SK-N-MC (cell line): ENCODE data around the gene COL27A1.

Experiments used
- DNase-seq: peaks from one replicate; pipeline ENCODE4 v3.0.0-alpha.2; 2011; ENCODE audit warnings: low read depth, low spot score
- H3K27ac ChIP-seq: fragments of 200-600 bp; sonication (generic); 2 replicates; pipeline ENCODE4 v1.5.1; 2016; ENCODE audit warnings: mixed run types
- H3K36me3 ChIP-seq: fragments of 200-600 bp; sonication (generic); 2 replicates; pipeline ENCODE4 v1.6.1; 2017; ENCODE audit warnings: antibody characterized with exemption, low read length, mixed read lengths; ENCODE audit not compliant: insufficient read depth
- H3K4me3 ChIP-seq: fragments of 200-600 bp; sonication (generic); 2 replicates; pipeline ENCODE4 v1.5.1; 2016
- H3K9ac ChIP-seq: fragments of 200-600 bp; sonication (generic); 2 replicates; pipeline ENCODE4 v1.8.0; 2017; ENCODE audit warnings: mixed run types, mixed read lengths; ENCODE audit not compliant: insufficient read length
- H3K9me3 ChIP-seq: fragments of 200-600 bp; sonication (generic); 2 replicates; pipeline ENCODE4 v1.6.1; 2017; ENCODE audit warnings: low read depth, mild to moderate bottlenecking, antibody characterized with exemption, low read length, moderate library complexity, mixed read lengths
- EZH2 ChIP-seq: fragments of 200-600 bp; sonication (generic); IDR thresholded peaks from one replicate; pipeline ENCODE4 v1.6.1; 2017; ENCODE audit warnings: antibody characterized with exemption
- FOXP2 ChIP-seq: optimal IDR thresholded peaks from 2 replicates; pipeline ENCODE3; 2011; ENCODE audit warnings: mild to moderate bottlenecking, moderate library complexity; ENCODE audit not compliant: insufficient read depth; ENCODE audit errors: extremely low read length, control extremely low read depth
- POLR2AphosphoS5 ChIP-seq: IDR thresholded peaks from 2 replicates; pipeline ENCODE4 v1.6.1; 2012; ENCODE audit warnings: mild to moderate bottlenecking, low read depth, low read length, borderline replicate concordance

The COL27A1 gene

DNA sequence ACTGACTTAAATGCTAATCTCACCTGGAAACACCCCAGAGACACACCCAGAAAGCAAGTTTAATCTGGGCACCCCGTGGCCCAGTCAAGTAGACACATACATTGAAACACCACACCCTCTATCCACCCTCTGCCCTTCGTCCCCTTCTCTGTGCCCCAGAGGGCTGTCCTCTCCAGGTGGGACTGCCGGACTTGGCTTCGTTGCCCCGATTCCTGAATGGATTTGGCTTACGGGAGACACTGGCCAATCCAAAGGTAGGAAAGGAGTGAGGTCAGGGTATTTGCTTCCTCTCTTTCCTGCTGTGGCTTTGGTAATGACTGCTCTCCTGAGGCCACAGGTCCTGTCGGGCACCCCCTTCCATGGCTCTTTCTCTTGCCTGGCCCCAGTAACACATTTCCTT, 25.2 kb upstream of the COL27A1 start:
- H3K9ac ChIP-seq, result no peak overlapping the region
- H3K4me3 ChIP-seq, result no peak overlapping the region
- H3K27ac ChIP-seq, result no peak overlapping the region
- H3K9me3 ChIP-seq, result no peaks in the 10 kb centered on the region
- DNase-seq, result no peak
- TF ChIP-seq EZH2, result no peak
- TF ChIP-seq FOXP2, result no peak
- no peak for TF ChIP-seq POLR2AphosphoS5
- no peaks in the 10 kb centered on the region for H3K36me3 ChIP-seq

DNA sequence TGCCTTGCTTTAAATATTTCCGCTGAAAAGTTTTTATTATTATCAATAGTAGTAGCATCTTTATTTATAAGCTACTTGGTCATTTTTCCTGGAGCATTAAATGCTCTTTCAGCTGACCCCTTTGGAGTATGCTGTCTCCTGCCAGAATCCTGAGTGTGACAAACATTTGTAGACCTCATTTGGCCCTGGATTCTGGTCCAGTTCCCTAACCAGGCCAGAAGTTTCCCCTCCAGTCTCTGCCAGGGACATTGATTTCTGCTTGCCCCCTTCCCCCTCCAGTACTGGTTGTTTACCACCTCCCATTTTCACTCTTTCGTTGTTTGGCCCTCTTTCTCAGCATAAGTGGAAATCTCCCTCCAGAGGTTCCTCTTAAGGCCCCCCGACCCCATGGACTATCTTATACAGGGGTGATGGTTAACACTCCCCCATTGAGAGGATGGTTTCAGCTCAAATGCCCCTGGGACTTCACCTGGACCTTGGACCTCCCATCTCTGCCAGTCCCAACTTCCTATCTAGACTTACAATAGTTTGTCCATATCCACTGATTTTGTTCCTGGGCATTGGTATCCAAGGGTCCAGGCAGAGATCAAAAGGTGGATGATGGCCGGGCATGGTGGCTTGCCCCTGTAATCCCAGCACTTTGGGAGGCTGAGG, 24.6 kb upstream of the COL27A1 start:
- TF ChIP-seq FOXP2, result no peak
- no peak for TF ChIP-seq EZH2
- TF ChIP-seq POLR2AphosphoS5, result no peak
- Histone ChIP-seq H3K9ac (no peak overlapping the region), H3K36me3 (no peaks in the 10 kb centered on the region), H3K9me3 (no peaks in the 10 kb centered on the region), H3K4me3 (no peak overlapping the region), H3K27ac (no peak overlapping the region)
- DNase-seq, result no peak

DNA sequence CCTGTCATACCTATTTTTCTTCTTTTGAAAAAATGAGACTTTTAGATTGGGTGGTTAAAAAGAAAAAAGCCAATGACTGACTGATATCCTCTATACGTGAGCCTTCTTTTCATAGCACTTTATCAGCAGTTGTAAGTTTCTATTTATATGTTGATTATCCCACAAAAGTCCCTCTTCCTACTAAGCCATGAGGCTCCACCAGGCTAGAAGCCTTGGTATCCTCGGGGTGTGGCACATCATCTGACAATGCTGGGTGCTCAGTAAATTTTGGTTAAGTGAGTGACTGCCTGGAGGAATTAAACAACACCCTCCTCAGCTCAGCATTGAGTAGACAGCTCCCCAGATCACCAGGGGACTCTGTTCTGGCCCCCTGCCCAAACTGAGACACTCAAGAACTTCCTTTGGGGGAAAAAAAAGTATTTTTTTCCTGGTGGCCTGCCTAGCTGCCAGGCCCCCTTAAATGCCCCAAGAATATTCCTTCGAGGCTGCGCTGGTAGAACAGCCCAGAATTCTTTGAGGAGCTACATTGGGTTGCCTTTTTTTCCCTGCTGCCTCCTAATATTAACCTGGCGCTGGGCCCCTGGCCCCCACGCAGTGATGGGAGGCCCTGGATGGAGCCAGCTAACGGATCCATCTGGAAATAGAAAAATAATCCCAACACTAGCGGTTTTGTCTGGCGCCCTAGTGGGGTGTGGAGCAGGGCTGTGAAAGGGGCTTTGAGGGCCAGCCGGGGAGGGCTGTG, 23.4 kb upstream of the COL27A1 start:
- DNase-seq, result no peak
- Histone ChIP-seq H3K36me3 (no peaks in the 10 kb centered on the region), H3K9me3 (no peaks in the 10 kb centered on the region), H3K27ac (no peak overlapping the region), H3K4me3 (no peak overlapping the region), H3K9ac (no peak overlapping the region)
- TF ChIP-seq POLR2AphosphoS5, result no peak

- no peak overlapping the region for H3K27ac ChIP-seq
- H3K36me3 ChIP-seq, result no peaks in the 10 kb centered on the region
- DNase-seq, result no peak
- TF ChIP-seq POLR2AphosphoS5 (no peak), FOXP2 (no peak), EZH2 (no peak)
- H3K9ac ChIP-seq, result no peak overlapping the region
- H3K9me3 ChIP-seq, result no peaks in the 10 kb centered on the region
- H3K4me3 ChIP-seq, result no peak overlapping the region
Measured at GRCh38 chr9:114132550-114132918, 22.8 kb upstream of the COL27A1 start.

DNA sequence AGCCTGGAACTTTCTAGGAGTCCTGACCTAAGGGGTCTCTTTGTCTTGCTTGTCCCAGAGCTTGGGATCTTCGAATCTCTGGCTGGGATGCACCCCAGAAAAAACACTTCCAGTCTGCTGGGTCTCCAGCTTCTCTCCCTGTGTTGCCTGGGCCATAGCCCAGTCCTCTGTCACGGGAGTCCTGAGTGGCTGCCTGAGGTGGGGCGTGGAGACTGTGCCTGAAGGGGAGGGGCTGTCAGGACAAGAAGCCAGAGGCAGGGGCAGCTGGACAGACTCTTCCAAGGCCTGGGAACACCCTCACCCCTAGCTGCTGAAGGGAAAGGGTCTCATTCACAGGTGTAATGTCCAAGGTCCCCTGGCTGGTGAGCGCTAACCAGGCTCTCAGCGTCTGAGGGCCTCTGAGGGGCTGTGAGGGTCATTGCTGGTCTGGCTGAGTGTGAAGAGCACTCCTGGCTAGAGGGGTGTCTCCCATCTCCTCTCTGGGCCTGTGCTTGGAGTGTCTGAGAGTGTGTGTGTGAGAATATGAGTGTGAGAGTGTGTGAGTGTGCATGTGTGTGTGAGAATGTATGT, 20.4 kb upstream of the COL27A1 start:
- no peak for TF ChIP-seq POLR2AphosphoS5
- TF ChIP-seq FOXP2, result no peak
- no peak for TF ChIP-seq EZH2

GRCh38 chr9:114137831-114138230, 17.5 kb upstream of the COL27A1 start:
- Histone ChIP-seq H3K9me3 (no peaks in the 10 kb centered on the region), H3K27ac (no peak overlapping the region)
- TF ChIP-seq FOXP2 (no peak), POLR2AphosphoS5 (no peak), EZH2 (no peak)

More for the DNA sequence above, 20.4 kb upstream of the COL27A1 start:
- Histone ChIP-seq H3K36me3 (no peaks in the 10 kb centered on the region), H3K9ac (no peak overlapping the region), H3K4me3 (no peak overlapping the region), H3K9me3 (no peaks in the 10 kb centered on the region), H3K27ac (no peak overlapping the region)
- no peak for DNase-seq

GRCh38 chr9:114138552-114138971, 16.8 kb upstream of the COL27A1 start:
- no peak overlapping the region for H3K27ac ChIP-seq
- no peaks in the 10 kb centered on the region for H3K9me3 ChIP-seq
- no peak overlapping the region for H3K9ac ChIP-seq
- no peak overlapping the region for H3K4me3 ChIP-seq
- no peak for TF ChIP-seq FOXP2
- no peak for TF ChIP-seq EZH2
- no peak for TF ChIP-seq POLR2AphosphoS5
- no peak for DNase-seq
- no peaks in the 10 kb centered on the region for H3K36me3 ChIP-seq

More at GRCh38 chr9:114137831-114138230, 17.5 kb upstream of the COL27A1 start:
- H3K36me3 ChIP-seq, result no peaks in the 10 kb centered on the region
- no peak overlapping the region for H3K9ac ChIP-seq
- no peak overlapping the region for H3K4me3 ChIP-seq
- no peak for DNase-seq

DNA sequence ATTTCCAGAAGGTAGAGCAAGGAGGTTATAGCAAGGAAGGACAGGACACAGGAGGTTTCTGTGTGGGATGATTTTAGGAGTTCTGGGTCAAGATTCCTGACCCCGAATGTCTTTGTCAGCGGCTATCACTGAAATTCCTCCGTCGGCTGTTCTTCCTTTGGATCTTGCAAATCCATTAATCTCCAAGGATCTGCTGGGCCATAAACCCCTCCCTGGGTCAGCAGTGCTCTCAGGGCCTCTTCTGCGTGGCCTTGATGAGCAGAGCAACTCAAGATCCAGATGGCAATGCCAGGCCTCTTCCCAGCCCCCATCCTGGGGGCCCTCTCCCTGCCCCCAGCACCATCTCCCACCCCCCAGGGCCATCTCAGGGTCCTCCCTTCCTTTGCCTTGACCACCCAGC, 16.3 kb upstream of the COL27A1 start:
- TF ChIP-seq FOXP2, result no peak
- no peak for DNase-seq
- Histone ChIP-seq H3K27ac (no peak overlapping the region), H3K36me3 (no peaks in the 10 kb centered on the region), H3K9ac (no peak overlapping the region), H3K9me3 (no peaks in the 10 kb centered on the region), H3K4me3 (no peak overlapping the region)
